Loucy (cell line): ENCODE measurements around the gene FOXA2.

ENCODE experiments used
- CTCF ChIP-seq: fragments of 200-600 bp; sonication (generic); conservative IDR thresholded peaks from 2 replicates; pipeline ENCODE4 v1.5.1; 2014; ENCODE audit warnings: mild to moderate bottlenecking, antibody characterized with exemption, low read length
- EZH2phosphoT487 ChIP-seq: fragments of 200-600 bp; IDR thresholded peaks from 2 replicates; pipeline ENCODE4 v1.6.1; 2018; ENCODE audit warnings: antibody characterized with exemption, mild to moderate bottlenecking, moderate library complexity, borderline replicate concordance

- TF ChIP-seq CTCF (no peak), EZH2phosphoT487 (no peak)
Observed at GRCh38 chr20:22548040-22548439, 36.3 kb downstream of the FOXA2 start.
